Endothelial cell of umbilical vein (primary cell): ENCODE results near the gene NEK7.

ENCODE experiments used
- CTCF ChIP-seq, 2 donors: IDR thresholded peaks; 1 replicate in 1 of 2; 2 replicates in 1 of 2; pipeline ENCODE4 v1.5.1; 2011; ENCODE audit warnings: low read length in 2 of 2, mild to moderate bottlenecking in 2 of 2, moderate library complexity in 2 of 2, control low read depth in 1 of 2, inconsistent platforms in 1 of 2, low read depth in 1 of 2; ENCODE audit not compliant: insufficient read depth in 1 of 2; ENCODE audit errors: extremely low read depth in 1 of 2
- EZH2 ChIP-seq: IDR thresholded peaks from 2 replicates; pipeline ENCODE4 v1.6.1; 2012; ENCODE audit warnings: borderline replicate concordance, low read depth, mild to moderate bottlenecking, moderate library complexity, low read length, inconsistent platforms; ENCODE audit not compliant: severe bottlenecking
- FOS ChIP-seq: IDR thresholded peaks from 2 replicates; pipeline ENCODE4 v1.6.1; 2011; ENCODE audit warnings: mild to moderate bottlenecking, low read length, moderate library complexity, borderline replicate concordance; ENCODE audit not compliant: insufficient read depth
- GATA2 ChIP-seq: IDR thresholded peaks from 2 replicates; pipeline ENCODE4 v1.7.0; 2011; ENCODE audit warnings: low read depth, mild to moderate bottlenecking, moderate library complexity, mixed read lengths, low read length; ENCODE audit not compliant: insufficient read length, insufficient read depth
- JUN ChIP-seq: IDR thresholded peaks from 2 replicates; pipeline ENCODE4 v1.6.1; 2011; ENCODE audit warnings: borderline replicate concordance, low read depth; ENCODE audit not compliant: insufficient read length, insufficient read depth
- MAX ChIP-seq: IDR thresholded peaks from 2 replicates; pipeline ENCODE4 v1.6.1; 2011; ENCODE audit not compliant: insufficient read depth, insufficient read length
- POLR2A ChIP-seq: IDR thresholded peaks from 2 replicates; pipeline ENCODE4 v1.6.1; 2012; ENCODE audit warnings: low read depth, mild to moderate bottlenecking, control low read depth, low read length
- POLR2AphosphoS5 ChIP-seq: IDR thresholded peaks from 2 replicates; pipeline ENCODE4 v1.6.1; 2012; ENCODE audit warnings: low read depth, mild to moderate bottlenecking, control low read depth, low read length, moderate library complexity; ENCODE audit not compliant: insufficient read depth

- TF ChIP-seq CTCF (IDR thresholded peaks at IDR 0.05; ENCODE audit: extremely low read depth in 1 of 2, insufficient read depth in 1 of 2, low read depth in 1 of 2, low read length in 2 of 2) (no peak), POLR2AphosphoS5 (no peak), EZH2 (no peak), POLR2A (no peak), MAX (no peak), FOS (no peak), JUN (no peak), GATA2 (no peak)
These were observed 22.5 kb upstream of the NEK7 start for GRCh38 chr1:198134252-198134651.
